GM12878 (cell line): ENCODE data around the gene R3HDM2.

Experiments used
- CHD2 ChIP-seq: IDR thresholded peaks from 2 replicates; pipeline ENCODE4 v1.6.1; 2011; ENCODE audit warnings: low read depth, low read length, improper control_type of control experiment, borderline replicate concordance
- RFX5 ChIP-seq: IDR thresholded peaks from 2 replicates; pipeline ENCODE4 v1.6.1; 2011; ENCODE audit warnings: low read depth, low read length, improper control_type of control experiment
- SIN3A ChIP-seq: IDR thresholded peaks from 2 replicates; pipeline ENCODE4 v1.6.1; 2012; ENCODE audit warnings: low read depth, low read length, improper control_type of control experiment
- TF ChIP-seq, protein P1 (sequence below): IDR thresholded peaks from 2 replicates; pipeline ENCODE4 v1.6.1; 2012; ENCODE audit warnings: low read depth, low read length, improper control_type of control experiment

DNA sequence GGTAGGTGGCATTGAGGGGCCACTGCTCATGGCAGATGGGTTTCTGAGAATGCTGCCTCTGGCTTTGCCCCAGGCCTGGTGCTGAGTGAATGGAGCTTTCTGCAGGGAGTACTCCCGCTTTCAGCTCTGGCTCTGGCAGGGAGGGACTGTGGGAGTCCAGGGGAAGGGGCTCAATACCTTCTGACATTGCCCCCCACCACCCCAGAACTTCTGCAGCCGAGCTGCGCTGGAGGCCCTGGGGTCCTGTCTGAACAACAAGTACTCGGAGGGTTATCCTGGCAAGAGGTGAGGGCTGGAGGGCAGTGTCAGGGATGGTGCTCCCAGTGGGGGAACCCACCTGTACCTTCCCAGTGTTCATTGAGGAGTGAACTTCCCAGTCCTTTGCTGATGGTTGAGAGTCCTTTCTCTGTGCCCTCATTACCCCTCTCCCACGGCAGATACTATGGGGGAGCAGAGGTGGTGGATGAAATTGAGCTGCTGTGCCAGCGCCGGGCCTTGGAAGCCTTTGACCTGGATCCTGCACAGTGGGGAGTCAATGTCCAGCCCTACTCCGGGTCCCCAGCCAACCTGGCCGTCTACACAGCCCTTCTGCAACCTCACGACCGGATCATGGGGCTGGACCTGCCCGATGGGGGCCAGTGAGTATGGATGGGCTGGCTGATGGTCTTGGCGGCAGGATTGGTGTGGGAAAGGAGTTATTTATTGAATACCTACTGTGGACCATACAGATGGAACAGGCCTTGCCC is 199.4 kb downstream of the R3HDM2 start:
- TF ChIP-seq CHD2 (no peak), RFX5 (no peak), SIN3A (no peak)
- TF ChIP-seq, protein P1, sequence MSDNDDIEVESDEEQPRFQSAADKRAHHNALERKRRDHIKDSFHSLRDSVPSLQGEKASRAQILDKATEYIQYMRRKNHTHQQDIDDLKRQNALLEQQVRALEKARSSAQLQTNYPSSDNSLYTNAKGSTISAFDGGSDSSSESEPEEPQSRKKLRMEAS = no peak
